Measurements from ENCODE around the gene S100B. TPM values are rescaled to one million over a fixed set of nuclear protein-coding genes. Genes with fewer than 3 reads are reported as not detected.

The S100B gene
- total and polyA plus RNA-seq, 2 donors (not counting 3 experiments of a cell fraction or from before 2014, with no cell fraction given), result not detected

DNA sequence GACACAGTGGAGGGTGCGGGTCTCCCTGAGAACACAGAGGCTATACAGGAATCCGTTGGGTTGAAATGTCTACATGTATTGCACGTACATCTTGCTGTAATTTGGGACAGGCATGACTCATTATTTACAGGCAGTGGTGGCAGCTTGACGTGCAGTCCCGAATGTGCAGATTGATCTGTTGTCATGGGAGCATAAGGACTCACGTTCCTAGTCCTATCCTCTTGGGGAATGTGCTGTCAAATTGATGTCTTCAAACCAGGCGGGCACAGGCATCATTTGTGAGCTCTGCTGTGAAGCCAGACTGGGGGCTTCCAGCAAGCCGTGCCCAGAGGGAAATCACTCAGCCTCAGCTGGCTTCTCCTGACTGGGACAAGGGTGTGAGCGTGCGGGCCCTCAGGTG lies 40.5 kb downstream of the S100B start:
- CTCF ChIA-PET, result no interaction called here

More for the DNA sequence above, 40.5 kb downstream of the S100B start:
- H3K4me3 ChIP-seq (replicated peaks in 1 of 3; ENCODE audit: insufficient read depth in 1 of 3, low read depth in 1 of 3, low read length in 3 of 3), result no peak overlapping the region
- no peak for TF ChIP-seq POLR2A (IDR thresholded peaks at IDR 0.05; ENCODE audit: low read depth, low read length)
- TF ChIP-seq JUN (IDR thresholded peaks at IDR 0.05; ENCODE audit: borderline replicate concordance, insufficient read depth, insufficient read length, low read depth), result no peak
- no peak for TF ChIP-seq POLR2AphosphoS5 (IDR thresholded peaks at IDR 0.05; ENCODE audit: insufficient read depth, low read depth, low read length)
- TF ChIP-seq GATA2 (IDR thresholded peaks at IDR 0.05; ENCODE audit: insufficient read depth, insufficient read length, low read depth, low read length), result no peak
- TF ChIP-seq EZH2 (IDR thresholded peaks at IDR 0.05; ENCODE audit: borderline replicate concordance, low read depth, low read length, severe bottlenecking), result no peak
- TF ChIP-seq, protein P1, sequence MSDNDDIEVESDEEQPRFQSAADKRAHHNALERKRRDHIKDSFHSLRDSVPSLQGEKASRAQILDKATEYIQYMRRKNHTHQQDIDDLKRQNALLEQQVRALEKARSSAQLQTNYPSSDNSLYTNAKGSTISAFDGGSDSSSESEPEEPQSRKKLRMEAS (IDR thresholded peaks at IDR 0.05; ENCODE audit: insufficient read depth, insufficient read length), result no peak
- no peak for TF ChIP-seq FOS (IDR thresholded peaks at IDR 0.05; ENCODE audit: borderline replicate concordance, insufficient read depth, low read length)
- no peak for TF ChIP-seq MYC (IDR thresholded peaks at IDR 0.05; ENCODE audit: low read depth, low read length)
- TF ChIP-seq, protein P2, sequence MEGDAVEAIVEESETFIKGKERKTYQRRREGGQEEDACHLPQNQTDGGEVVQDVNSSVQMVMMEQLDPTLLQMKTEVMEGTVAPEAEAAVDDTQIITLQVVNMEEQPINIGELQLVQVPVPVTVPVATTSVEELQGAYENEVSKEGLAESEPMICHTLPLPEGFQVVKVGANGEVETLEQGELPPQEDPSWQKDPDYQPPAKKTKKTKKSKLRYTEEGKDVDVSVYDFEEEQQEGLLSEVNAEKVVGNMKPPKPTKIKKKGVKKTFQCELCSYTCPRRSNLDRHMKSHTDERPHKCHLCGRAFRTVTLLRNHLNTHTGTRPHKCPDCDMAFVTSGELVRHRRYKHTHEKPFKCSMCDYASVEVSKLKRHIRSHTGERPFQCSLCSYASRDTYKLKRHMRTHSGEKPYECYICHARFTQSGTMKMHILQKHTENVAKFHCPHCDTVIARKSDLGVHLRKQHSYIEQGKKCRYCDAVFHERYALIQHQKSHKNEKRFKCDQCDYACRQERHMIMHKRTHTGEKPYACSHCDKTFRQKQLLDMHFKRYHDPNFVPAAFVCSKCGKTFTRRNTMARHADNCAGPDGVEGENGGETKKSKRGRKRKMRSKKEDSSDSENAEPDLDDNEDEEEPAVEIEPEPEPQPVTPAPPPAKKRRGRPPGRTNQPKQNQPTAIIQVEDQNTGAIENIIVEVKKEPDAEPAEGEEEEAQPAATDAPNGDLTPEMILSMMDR (IDR thresholded peaks at IDR 0.05; ENCODE audit: extremely low read depth in 1 of 2, insufficient read depth in 1 of 2, low read depth in 1 of 2, low read length in 2 of 2), result no peak
- intact Hi-C loops (cut with micrococcal nuclease) (no loop called here), dilution Hi-C loops (cut with MboI; ENCODE audit: extremely low pct_ligation_motif_present, low sequenced_read_pairs) (no loop called here)
- no peaks in the 10 kb centered on the region for H4K20me1 ChIP-seq (replicated peaks; ENCODE audit: control insufficient read depth, extremely low read depth, insufficient read depth, low read length)
- peaks cover 8 to 66% of the 10 kb centered on the region in 2 experiments for H3K36me3 ChIP-seq (ENCODE audit: control insufficient read depth in 2 of 2, extremely low read depth in 1 of 2, insufficient read depth in 2 of 2, low read length in 2 of 2)
- no peaks in the 10 kb centered on the region for H3K9me1 ChIP-seq (replicated peaks; ENCODE audit: control insufficient read depth, extremely low read depth, insufficient read depth, low read length)
- H3K9ac ChIP-seq (replicated peaks; ENCODE audit: extremely low read depth, insufficient read depth, low read length), result no peak overlapping the region
- H3K9me3 ChIP-seq (replicated peaks; ENCODE audit: control insufficient read depth, insufficient read depth, low read length), result no peaks in the 10 kb centered on the region
- POLR2A ChIA-PET, result no interaction called here
- peaks cover 4% of the 10 kb centered on the region for H3K4me1 ChIP-seq (ENCODE audit: control insufficient read depth, extremely low read depth, insufficient read depth, low read length)
- DNase-seq (ENCODE audit: low read depth, low spot score) (no peak), FAIRE-seq (no peak)
- no TSS peak for BruUV-seq (replicated peaks)
- H3K4me2 ChIP-seq (ENCODE audit: insufficient read depth, low read length), result no peak overlapping the region
- H3K79me2 ChIP-seq (ENCODE audit: control insufficient read depth, insufficient read depth, low read length), result no peaks in the 10 kb centered on the region
- no peaks in the 10 kb centered on the region for H3K27me3 ChIP-seq (ENCODE audit: control insufficient read depth in 2 of 2, insufficient read depth in 2 of 2, low read length in 2 of 2)
- no peak overlapping the region for H2AFZ ChIP-seq (ENCODE audit: low read depth, low read length)
- H3K27ac ChIP-seq (ENCODE audit: insufficient read depth, low read depth, low read length), result no peak overlapping the region

Measured in endothelial cell of umbilical vein (primary cell).